ENCODE results near the gene DDX6.

DNA sequence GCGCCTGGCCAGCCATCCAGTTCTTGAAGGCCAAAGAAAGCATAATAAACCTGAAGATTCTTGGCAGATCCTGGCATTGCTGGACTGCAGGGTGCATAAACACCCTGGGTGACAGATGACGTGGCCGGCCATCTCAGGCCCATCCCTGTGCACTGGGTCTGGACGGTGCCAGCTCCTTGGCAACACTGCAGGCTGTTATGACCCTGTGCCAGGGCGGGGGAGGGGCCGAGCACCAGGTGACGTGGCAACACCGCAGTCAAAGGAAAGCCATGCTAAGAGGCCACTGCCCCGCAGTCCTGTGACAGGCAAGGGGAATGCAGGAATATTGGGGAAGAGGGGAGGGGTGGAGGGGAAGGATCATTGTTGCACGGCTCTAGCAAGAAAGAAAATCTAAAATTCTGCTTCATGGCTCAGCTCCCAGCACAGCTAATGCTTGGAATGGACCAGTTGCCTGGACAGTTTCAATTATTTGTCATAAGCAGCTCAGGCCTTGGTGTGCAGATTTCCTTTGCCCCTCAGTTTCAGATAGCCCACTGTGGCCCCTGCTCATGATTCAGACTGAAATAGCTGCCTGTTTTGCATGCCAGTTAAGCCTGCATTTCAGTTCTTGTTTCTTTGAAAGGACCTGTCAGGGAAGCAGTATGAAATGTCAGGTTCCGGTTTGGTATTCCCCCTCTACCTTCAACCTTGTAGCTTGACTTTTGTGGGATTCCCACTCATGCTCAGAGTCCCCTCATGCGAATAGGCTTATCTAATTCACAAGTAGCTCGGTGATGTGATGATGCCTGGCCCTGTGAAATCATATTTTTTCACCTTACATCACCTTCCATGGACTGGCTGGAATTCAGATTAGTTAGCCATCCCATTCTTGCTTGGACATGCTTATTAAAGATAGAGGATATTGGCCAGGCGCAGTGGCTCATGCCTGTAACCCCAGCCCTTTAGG is 29.7 kb upstream of the DDX6 start:
- no peak for TF ChIP-seq MAFK (IDR thresholded peaks at IDR 0.05; ENCODE audit: low read length)
- TF ChIP-seq, protein P1, sequence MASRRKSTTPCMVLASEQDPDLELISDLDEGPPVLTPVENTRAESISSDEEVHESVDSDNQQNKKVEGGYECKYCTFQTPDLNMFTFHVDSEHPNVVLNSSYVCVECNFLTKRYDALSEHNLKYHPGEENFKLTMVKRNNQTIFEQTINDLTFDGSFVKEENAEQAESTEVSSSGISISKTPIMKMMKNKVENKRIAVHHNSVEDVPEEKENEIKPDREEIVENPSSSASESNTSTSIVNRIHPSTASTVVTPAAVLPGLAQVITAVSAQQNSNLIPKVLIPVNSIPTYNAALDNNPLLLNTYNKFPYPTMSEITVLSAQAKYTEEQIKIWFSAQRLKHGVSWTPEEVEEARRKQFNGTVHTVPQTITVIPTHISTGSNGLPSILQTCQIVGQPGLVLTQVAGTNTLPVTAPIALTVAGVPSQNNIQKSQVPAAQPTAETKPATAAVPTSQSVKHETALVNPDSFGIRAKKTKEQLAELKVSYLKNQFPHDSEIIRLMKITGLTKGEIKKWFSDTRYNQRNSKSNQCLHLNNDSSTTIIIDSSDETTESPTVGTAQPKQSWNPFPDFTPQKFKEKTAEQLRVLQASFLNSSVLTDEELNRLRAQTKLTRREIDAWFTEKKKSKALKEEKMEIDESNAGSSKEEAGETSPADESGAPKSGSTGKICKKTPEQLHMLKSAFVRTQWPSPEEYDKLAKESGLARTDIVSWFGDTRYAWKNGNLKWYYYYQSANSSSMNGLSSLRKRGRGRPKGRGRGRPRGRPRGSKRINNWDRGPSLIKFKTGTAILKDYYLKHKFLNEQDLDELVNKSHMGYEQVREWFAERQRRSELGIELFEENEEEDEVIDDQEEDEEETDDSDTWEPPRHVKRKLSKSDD (conservative IDR thresholded peaks at IDR 0.05; ENCODE audit: low read length), result no peak
- TF ChIP-seq PHB (CRISPR knock-in tag; IDR thresholded peaks at IDR 0.05), result no peak
- TF ChIP-seq CBX5 (IDR thresholded peaks at IDR 0.05; ENCODE audit: borderline replicate concordance, low read depth), result no peak
- TF ChIP-seq, protein P2, sequence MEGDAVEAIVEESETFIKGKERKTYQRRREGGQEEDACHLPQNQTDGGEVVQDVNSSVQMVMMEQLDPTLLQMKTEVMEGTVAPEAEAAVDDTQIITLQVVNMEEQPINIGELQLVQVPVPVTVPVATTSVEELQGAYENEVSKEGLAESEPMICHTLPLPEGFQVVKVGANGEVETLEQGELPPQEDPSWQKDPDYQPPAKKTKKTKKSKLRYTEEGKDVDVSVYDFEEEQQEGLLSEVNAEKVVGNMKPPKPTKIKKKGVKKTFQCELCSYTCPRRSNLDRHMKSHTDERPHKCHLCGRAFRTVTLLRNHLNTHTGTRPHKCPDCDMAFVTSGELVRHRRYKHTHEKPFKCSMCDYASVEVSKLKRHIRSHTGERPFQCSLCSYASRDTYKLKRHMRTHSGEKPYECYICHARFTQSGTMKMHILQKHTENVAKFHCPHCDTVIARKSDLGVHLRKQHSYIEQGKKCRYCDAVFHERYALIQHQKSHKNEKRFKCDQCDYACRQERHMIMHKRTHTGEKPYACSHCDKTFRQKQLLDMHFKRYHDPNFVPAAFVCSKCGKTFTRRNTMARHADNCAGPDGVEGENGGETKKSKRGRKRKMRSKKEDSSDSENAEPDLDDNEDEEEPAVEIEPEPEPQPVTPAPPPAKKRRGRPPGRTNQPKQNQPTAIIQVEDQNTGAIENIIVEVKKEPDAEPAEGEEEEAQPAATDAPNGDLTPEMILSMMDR (IDR thresholded peaks at IDR 0.05 in 2 of 3, conservative IDR thresholded peaks at IDR 0.05 in 1 of 3; ENCODE audit: insufficient read depth in 2 of 3, low read depth in 1 of 3, low read length in 3 of 3), result no peak
- TF ChIP-seq GATA2 (CRISPR knock-in tag; IDR thresholded peaks at IDR 0.05), result no peak
- no peak for TF ChIP-seq SIN3A (IDR thresholded peaks at IDR 0.05; ENCODE audit: borderline replicate concordance in 2 of 2, control insufficient read depth in 1 of 2, low read depth in 2 of 2, low read length in 2 of 2)
- no peak for TF ChIP-seq GATAD2A (IDR thresholded peaks at IDR 0.05)
- no peak for TF ChIP-seq LEF1 (IDR thresholded peaks at IDR 0.05)
- TF ChIP-seq TAF1 (IDR thresholded peaks at IDR 0.05; ENCODE audit: control insufficient read depth, extremely low read depth, insufficient read depth, low read length, severe bottlenecking), result no peak
- TF ChIP-seq, protein P3, sequence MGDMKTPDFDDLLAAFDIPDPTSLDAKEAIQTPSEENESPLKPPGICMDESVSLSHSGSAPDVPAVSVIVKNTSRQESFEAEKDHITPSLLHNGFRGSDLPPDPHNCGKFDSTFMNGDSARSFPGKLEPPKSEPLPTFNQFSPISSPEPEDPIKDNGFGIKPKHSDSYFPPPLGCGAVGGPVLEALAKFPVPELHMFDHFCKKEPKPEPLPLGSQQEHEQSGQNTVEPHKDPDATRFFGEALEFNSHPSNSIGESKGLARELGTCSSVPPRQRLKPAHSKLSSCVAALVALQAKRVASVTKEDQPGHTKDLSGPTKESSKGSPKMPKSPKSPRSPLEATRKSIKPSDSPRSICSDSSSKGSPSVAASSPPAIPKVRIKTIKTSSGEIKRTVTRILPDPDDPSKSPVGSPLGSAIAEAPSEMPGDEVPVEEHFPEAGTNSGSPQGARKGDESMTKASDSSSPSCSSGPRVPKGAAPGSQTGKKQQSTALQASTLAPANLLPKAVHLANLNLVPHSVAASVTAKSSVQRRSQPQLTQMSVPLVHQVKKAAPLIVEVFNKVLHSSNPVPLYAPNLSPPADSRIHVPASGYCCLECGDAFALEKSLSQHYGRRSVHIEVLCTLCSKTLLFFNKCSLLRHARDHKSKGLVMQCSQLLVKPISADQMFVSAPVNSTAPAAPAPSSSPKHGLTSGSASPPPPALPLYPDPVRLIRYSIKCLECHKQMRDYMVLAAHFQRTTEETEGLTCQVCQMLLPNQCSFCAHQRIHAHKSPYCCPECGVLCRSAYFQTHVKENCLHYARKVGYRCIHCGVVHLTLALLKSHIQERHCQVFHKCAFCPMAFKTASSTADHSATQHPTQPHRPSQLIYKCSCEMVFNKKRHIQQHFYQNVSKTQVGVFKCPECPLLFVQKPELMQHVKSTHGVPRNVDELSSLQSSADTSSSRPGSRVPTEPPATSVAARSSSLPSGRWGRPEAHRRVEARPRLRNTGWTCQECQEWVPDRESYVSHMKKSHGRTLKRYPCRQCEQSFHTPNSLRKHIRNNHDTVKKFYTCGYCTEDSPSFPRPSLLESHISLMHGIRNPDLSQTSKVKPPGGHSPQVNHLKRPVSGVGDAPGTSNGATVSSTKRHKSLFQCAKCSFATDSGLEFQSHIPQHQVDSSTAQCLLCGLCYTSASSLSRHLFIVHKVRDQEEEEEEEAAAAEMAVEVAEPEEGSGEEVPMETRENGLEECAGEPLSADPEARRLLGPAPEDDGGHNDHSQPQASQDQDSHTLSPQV (IDR thresholded peaks at IDR 0.05), result no peak
- TF ChIP-seq, protein P4, sequence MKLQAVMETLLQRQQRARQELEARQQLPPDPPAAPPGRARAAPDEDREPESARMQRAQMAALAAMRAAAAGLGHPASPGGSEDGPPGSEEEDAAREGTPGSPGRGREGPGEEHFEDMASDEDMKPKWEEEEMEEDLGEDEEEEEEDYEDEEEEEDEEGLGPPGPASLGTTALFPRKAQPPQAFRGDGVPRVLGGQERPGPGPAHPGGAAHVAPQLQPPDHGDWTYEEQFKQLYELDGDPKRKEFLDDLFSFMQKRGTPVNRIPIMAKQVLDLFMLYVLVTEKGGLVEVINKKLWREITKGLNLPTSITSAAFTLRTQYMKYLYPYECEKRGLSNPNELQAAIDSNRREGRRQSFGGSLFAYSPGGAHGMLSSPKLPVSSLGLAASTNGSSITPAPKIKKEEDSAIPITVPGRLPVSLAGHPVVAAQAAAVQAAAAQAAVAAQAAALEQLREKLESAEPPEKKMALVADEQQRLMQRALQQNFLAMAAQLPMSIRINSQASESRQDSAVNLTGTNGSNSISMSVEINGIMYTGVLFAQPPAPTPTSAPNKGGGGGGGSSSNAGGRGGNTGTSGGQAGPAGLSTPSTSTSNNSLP (IDR thresholded peaks at IDR 0.05; ENCODE audit: borderline replicate concordance, low read depth, low read length), result no peak
- TF ChIP-seq ZNF274 (IDR thresholded peaks at IDR 0.05; ENCODE audit: borderline replicate concordance, low read depth, low read length), result no peak
- TF ChIP-seq HDAC2 (IDR thresholded peaks at IDR 0.05), result no peak

Measured in K562 (cell line).